ENCODE results near the gene KCNMB2.

The KCNMB2 gene

GRCh38 chr3:178585454-178585853, 49.2 kb downstream of the KCNMB2 start:
- no peaks in the 10 kb centered on the region for H3K36me3 ChIP-seq (ENCODE audit: control insufficient read depth, low read length)
- H4K20me1 ChIP-seq (ENCODE audit: control insufficient read depth, insufficient read depth, low read depth, low read length), result no peaks in the 10 kb centered on the region
- no peak overlapping the region for H3K4me3 ChIP-seq (ENCODE audit: low read length)
- H3F3A ChIP-seq (ENCODE audit: control insufficient read depth, insufficient read depth), result no peaks in the 10 kb centered on the region
- H3K9me2 ChIP-seq (replicated peaks; ENCODE audit: control insufficient read depth, low read length), result no peaks in the 10 kb centered on the region
- no peak overlapping the region for H3K27ac ChIP-seq (ENCODE audit: low read depth, low read length)
- no peak overlapping the region for H3K4me2 ChIP-seq (ENCODE audit: low read length)
- TF ChIP-seq CTCF (IDR thresholded peaks at IDR 0.05; ENCODE audit: low read depth, low read length, poor library complexity, severe bottlenecking) (no peak), EZH2phosphoT487 (IDR thresholded peaks at IDR 0.05; ENCODE audit: borderline replicate concordance, low read length) (no peak)
- no peaks in the 10 kb centered on the region for H3K27me3 ChIP-seq (ENCODE audit: control insufficient read depth, low read length)
- H3K79me2 ChIP-seq (ENCODE audit: control insufficient read depth, low read length), result no peaks in the 10 kb centered on the region
- peaks cover 14% of the 10 kb centered on the region for H3K4me1 ChIP-seq (ENCODE audit: control insufficient read depth, low read length)
- no peaks in the 10 kb centered on the region for H3K9me3 ChIP-seq (ENCODE audit: control insufficient read depth, insufficient read depth, low read length)

- Histone ChIP-seq H3K9me3 (ENCODE audit: control insufficient read depth, insufficient read depth, low read length) (no peaks in the 10 kb centered on the region), H4K20me1 (ENCODE audit: control insufficient read depth, insufficient read depth, low read depth, low read length) (no peaks in the 10 kb centered on the region), H3K4me1 (ENCODE audit: control insufficient read depth, low read length) (peaks cover 14% of the 10 kb centered on the region), H3K79me2 (ENCODE audit: control insufficient read depth, low read length) (no peaks in the 10 kb centered on the region), H3K4me3 (ENCODE audit: low read length) (no peak overlapping the region), H3K27ac (ENCODE audit: low read depth, low read length) (no peak overlapping the region), H3K4me2 (ENCODE audit: low read length) (no peak overlapping the region), H3F3A (ENCODE audit: control insufficient read depth, insufficient read depth) (no peaks in the 10 kb centered on the region), H3K9me2 (replicated peaks; ENCODE audit: control insufficient read depth, low read length) (no peaks in the 10 kb centered on the region), H3K27me3 (ENCODE audit: control insufficient read depth, low read length) (no peaks in the 10 kb centered on the region), H3K36me3 (ENCODE audit: control insufficient read depth, low read length) (no peaks in the 10 kb centered on the region)
- no peak for TF ChIP-seq CTCF (IDR thresholded peaks at IDR 0.05; ENCODE audit: low read depth, low read length, poor library complexity, severe bottlenecking)
- no peak for TF ChIP-seq EZH2phosphoT487 (IDR thresholded peaks at IDR 0.05; ENCODE audit: borderline replicate concordance, low read length)
Measured at GRCh38 chr3:178586076-178586475, 49.8 kb downstream of the KCNMB2 start.

- Histone ChIP-seq H3K27ac (ENCODE audit: low read depth, low read length) (no peak overlapping the region), H3K9me2 (replicated peaks; ENCODE audit: control insufficient read depth, low read length) (no peaks in the 10 kb centered on the region; the same call in 1 of the 2 replicates), H3K4me1 (ENCODE audit: control insufficient read depth, low read length) (peaks cover 11% of the 10 kb centered on the region), H3K27me3 (ENCODE audit: control insufficient read depth, low read length) (no peaks in the 10 kb centered on the region), H3K79me2 (ENCODE audit: control insufficient read depth, low read length) (no peaks in the 10 kb centered on the region), H3K4me3 (ENCODE audit: low read length) (no peak overlapping the region), H3K9me3 (ENCODE audit: control insufficient read depth, insufficient read depth, low read length) (no peaks in the 10 kb centered on the region), H3K4me2 (ENCODE audit: low read length) (no peak overlapping the region), H3F3A (ENCODE audit: control insufficient read depth, insufficient read depth) (no peaks in the 10 kb centered on the region), H4K20me1 (ENCODE audit: control insufficient read depth, insufficient read depth, low read depth, low read length) (no peaks in the 10 kb centered on the region), H3K36me3 (ENCODE audit: control insufficient read depth, low read length) (no peaks in the 10 kb centered on the region)
- TF ChIP-seq CTCF (IDR thresholded peaks at IDR 0.05; ENCODE audit: low read depth, low read length, poor library complexity, severe bottlenecking) (no peak), EZH2phosphoT487 (IDR thresholded peaks at IDR 0.05; ENCODE audit: borderline replicate concordance, low read length) (no peak)
Measured at GRCh38 chr3:178588628-178589027, 52.4 kb downstream of the KCNMB2 start.

All from DOHH2 (cell line).